Neural cell (in vitro differentiated cells): Measurements from ENCODE around the gene RPL35.

Experiments used
- RAD21 ChIP-seq: fragments of 450-650 bp; conservative IDR thresholded peaks from 2 replicates; pipeline ENCODE4 v1.6.1; 2014; ENCODE audit warnings: antibody characterized with exemption, mild to moderate bottlenecking, moderate library complexity
- TAF1 ChIP-seq: IDR thresholded peaks from 2 replicates; pipeline ENCODE4 v1.6.1; 2012; ENCODE audit warnings: low read depth

DNA sequence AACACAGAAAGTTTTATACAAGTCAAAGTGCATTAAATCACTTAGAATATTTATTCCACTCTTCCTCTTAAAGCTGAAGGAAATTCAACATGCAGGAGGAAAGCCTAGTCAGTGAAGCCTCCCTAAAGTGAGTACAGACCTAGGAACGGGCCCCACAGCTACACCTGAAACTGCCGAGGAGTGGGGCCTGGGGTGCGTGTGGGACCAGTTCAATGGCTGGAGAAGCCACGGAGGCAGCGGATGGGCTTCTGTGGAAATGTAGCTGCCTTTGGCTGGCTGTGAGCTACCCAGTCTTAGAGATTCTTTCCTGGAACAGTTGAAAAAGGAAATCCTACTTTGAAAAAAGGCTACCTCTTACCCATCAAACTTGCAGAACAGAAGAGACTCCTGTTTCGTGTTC, 16.8 kb upstream of the RPL35 start:
- TF ChIP-seq TAF1 = no peak
- TF ChIP-seq RAD21 = no peak
